Raji (cell line): ENCODE measurements around the gene SREBF1.

ENCODE experiments used
- POLR2A ChIP-seq: IDR thresholded peaks from 2 replicates; pipeline ENCODE4 v1.6.1; 2011; ENCODE audit warnings: low read depth, low read length, control low read depth; ENCODE audit not compliant: insufficient read depth

The SREBF1 gene

DNA sequence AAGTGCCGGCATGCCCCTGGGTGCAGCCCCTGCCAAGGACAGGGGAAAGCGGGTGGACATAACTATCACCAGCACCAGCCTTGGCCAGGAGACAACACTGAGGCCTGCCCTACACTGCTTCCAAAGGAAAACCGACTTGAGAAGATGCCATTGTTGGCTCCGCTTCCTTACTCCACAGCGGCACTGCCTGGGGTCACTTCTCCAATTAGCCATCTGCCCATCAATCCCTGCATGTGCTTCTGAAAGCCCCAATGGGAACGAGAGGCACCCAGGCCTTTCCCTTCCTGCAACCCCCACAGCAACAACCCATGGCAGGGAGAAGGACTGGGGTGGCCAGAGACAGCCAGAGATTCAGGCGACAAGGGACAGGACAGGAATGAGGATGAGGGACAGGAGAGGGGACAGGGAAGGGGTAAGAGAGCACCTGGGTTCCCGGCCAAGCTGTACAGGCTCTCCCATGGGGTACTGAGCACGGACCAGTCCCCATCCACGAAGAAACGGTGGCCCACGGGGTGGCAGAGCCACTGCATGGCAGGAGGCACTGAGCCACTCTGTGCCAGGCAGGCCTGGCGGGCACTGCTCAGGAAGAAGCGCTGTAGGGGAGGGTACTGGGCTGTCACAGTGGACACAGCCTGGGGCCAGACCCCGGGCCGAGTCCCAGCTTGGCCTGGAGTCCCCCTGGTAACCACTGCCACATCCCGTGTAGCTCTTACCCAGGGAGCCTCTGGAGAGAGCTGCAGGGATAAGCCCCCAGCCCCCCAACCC is 21.2 kb downstream of the SREBF1 start:
- TF ChIP-seq POLR2A: no peak

DNA sequence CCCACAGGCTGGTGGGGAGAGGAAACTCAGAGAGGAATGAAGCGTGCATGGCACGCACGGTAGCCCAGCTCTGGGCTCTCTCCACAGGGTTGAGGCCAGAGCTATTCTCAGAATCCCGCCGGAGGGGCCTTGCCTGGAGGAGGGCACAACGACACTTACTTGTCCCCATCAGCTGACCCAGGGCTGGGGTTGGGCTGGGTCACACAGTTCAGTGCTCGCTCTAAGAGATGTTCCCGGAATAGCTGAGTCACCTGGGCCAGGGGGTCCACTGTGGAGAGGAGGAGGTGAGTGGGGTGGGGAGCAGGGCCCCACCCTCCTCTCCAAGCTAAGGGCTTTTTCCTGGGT is 21.8 kb downstream of the SREBF1 start:
- no peak for TF ChIP-seq POLR2A

DNA sequence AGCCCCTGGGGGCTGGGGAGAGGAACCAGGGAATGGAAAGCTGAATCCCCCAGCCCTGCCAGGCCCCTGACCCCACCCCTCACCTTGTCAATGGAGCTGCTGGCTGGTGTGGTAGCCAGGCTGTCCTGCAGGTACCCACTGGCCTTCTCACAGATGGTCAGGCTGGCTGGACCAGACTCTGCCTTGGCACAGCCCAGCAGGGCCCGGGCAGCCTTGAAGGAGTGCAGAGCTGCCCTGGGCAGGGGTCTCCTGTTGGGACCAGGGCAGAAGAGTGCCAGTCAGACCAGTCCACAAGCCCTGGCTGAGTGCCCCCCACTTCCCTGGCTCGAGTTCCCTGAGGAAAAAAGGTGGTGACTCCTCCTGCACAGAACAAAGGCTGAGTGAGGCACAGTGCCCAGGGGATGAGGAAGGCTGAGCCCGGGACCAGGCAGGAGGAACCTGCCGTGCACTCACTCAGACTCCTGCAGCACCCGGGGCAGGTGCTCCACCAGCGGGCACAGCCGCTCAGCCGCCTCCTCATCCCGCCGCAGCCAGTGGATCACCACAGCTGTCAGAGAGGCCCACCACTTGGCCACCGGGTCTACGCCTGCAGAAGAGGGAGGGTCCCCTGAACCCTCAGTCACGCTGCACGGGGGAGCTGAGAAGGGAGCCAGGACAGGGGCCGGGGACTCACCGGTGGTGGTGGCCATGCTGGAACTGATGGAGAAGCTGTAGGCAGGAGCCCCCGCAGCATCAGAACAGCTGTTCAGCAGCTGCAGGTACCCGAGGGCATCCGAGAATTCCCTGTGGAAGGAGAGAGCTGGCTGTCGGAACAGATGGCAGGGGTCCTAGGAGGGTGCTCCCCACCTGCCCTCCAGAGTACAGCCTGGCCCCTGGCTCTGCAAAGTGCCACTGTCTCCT is 22.4 kb downstream of the SREBF1 start:
- TF ChIP-seq POLR2A: no peak

DNA sequence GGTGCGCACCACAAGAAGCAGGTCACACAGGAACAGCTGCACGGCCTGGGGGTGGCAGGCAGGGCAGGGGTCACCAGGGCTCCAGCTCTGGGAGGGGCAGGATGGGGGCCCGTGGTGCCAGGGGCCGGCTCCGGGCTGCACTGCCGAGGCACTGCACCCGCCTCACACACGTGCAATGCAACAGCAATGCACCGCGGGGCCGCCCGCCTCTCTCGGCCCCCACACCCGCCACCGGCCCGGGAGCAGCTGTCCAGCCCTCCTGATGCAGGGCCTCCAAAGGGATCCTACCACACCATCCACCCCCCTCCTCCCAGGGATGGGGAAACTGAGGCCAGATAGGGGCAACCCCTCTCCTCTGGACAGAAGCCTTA is 23.1 kb downstream of the SREBF1 start:
- no peak for TF ChIP-seq POLR2A

DNA sequence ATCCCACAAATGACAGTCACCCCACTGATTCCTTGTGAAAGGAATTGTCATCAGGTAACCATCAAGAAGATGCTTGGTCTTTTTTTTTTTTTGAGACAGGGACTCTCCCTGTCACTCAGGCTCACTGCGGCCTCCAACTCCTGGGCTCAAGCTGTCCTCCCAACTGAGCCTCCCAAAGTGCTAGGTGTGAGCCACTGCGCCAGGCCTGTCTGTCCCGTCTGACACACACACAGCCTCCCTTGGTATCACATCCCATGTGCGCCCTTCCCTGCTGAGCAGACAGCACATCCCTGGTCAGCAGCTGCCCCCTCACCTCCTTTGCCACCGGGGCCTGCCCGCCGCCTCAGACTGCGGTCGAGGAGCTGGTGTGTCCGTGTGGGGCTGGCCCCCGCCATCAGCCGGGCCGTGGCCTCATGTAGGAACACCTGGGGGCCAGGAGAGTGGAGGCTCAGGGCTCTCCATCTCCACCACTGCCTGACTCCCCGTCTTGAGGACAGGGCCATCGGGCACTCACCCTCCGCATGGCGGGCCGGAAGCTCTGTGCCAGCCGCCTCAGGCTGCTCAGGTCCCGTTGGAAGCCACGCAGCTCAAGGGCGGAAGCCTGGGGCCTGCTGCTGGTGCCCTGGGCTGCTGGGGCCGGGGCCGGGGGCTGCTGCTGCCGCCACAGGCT is 23.6 kb downstream of the SREBF1 start:
- no peak for TF ChIP-seq POLR2A

DNA sequence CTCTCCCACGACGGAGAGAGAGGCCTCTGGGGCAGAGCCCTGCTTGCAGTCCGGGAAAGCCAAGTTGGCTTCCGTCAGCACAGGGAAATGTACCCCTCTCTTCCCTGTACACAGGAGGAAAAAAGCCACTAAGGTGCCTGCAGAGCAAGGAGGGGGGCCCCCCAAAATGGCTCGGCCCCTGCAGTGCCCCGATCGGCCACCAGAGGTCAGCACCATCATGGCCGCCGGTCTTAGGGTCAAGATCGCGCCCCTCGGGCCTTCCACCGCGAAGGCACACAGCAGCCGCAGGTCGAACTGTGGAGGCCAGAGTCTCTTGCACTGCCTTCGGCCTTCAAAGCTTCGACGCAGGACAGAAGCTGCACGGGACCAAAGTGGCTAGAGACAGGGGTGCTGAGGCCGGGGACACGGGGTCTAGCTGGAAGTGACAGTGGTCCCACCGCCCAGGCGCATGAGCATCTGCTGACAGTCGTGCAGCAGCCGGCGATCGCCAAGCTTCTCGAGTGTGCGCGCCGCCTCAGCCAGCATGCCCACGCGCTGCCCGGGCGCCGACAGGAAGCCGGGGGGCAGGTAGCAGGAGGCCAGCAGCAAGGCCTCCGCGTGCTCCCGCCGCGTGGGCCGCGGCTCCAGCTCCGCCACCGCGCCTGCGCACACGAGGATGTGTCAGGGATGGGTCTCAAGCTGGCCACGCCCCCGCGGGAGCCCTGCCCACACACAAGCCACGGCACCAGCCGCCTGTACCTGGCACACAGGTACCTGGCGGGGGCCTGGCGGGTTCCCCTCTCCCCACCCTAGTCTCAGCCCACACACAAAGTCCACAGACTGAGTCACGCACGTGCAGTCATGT is 24.4 kb downstream of the SREBF1 start:
- TF ChIP-seq POLR2A: no peak

DNA sequence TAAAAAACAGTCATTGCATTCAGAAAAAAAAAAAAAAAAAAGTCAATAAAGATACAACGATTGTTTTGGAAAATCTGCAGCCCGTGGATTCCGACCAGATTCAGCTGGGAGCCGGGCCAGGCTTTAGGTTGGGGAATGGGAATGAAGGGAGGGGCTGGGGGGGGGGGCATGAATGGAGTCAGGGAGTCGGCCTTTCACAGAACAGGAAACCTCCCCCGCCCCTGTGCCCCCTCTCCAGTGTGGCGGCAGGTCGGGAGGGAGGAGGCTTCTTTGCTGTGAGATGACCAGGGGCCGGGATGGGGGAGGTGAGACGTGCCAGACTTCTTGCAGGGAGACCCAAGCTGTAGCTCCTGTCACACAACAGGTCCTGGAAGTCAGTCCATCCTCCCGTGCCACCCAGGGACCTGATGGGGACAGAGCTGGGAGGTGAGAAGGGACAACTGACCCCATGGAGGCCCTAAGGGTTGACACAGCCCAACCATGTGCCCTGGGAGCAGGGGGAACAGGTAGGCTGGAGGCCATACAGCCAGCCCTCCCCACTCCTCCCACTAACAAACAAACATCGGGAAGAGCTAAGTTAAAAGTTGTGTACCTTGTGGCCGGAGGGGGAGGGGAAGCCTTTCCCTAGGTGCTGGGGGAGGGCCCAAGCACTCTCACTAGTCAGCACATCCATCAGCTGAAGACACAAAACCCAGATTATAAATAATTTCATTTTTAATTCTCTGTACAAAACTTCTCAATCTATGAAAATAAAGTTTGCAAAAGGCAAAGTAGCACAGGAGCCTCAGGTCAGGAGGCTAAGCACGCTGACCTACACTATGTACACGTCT is 25.2 kb downstream of the SREBF1 start:
- TF ChIP-seq POLR2A: no peak

DNA sequence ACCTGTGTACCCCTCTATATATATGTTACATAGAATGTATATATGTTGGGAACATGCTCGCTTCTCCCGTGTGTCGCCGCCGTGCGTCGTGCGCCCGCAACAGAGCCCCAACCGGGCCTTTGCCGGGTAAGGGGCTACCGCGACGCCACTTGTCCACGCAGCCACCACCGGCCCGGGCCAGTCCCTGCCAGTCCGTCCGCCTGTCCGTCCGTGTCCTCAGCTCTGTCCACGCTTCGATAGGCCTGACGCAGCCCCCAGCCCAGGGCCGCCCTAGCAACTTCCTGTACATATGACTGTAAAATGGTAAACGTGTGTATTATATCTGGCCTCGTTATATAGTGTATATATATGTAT is 25.9 kb downstream of the SREBF1 start:
- no peak for TF ChIP-seq POLR2A

DNA sequence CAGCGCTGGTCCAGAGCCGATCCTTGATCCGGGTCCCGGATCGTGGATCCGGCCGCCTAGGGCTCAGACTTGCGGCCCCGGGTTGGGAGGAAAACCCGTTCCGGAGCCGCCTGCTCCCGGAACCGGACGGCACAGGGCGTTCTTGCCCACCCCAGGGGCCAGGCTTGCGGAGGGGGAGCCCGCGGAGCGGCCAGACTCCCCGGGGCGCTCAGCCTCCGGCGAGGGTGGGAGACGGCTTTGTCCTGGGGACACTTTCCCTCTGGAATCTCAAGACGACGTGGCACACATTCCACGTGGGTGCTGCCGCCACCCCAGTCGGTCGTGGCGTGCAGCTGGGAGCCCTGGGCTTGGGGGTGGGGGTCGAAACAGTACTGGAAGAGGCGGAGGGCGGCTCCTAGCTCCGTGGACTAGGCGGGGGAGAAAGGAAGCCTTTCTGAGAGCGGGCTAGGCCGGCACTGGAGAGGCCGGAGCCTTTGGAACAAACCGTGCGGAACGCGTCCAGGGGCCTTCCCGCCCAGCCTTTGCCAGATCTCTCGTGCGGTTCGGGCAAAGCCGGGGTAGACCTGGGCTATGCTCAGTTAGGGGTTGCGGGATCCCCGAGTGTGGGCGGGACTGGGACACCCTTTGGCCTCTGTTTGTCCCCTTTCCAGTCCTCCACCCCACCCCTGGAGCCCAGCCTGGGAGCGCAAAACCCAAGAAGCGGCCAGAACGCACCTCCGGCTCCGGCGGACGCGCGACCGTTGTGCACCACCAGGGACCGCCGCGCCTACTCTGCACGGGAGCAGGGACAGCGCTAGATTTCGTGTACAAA is 26.5 kb downstream of the SREBF1 start:
- no peak for TF ChIP-seq POLR2A

DNA sequence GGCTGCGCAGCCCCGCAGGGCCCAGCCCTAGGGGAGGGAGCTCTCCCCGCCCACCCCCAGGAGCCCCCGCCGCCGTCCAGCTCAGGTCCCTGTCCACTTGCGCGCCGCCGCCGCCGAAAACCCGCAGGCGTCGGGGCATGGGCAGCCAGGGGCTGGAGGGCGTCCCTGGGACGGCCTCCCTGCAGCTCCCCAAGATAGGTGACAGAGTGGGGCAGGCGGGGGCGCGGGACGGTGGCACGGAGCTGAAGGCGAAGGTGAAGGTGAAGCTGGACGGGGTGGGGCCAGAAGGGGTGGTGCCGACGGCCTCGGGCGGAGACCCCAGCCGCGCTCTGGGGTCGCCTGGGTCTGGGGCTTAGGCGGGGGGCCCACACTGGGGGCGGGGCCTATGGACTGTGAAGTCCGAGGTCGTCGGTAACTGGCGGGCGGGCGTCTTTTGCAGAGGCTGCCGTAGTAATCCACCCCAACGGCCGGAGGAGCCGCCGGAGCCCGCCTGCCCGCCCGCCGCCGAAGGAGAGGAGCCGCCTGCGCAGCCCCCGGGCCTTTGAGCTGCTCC is 27.2 kb downstream of the SREBF1 start:
- TF ChIP-seq POLR2A: no peak

DNA sequence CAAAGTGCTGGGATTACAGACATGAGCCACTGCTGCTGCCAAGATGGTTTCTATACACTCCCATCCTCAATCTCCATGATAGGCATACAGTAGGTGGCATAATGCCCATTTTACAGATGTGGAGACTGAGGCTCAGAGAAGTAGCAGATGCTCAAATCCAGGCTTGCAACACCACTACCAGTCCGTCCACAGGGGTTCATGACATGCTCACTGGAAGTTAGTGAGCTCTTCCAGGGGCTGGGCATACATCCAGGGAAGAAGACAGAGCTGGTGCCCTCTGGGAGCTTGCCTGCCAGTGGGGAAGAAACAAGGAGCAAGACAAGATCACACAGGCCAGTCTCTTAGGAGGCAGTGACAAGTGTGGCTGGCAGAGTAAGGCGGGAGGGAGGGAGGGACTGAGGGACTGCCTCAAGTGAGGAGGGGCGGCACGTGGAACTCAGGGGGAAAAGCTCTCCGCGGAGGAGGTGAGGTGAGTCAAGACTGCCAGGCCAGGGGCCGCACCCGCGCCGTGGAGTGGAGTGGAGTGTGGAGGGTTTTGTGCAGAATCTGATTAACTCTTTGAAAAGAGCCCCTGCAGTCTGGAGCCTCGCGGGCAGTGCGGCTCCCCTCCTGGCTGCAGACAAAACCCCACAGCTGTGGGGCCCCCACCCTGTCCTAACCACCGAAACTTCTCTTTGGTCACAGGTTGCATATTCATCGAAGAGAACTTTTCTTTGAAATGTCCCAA is 27.9 kb downstream of the SREBF1 start:
- no peak for TF ChIP-seq POLR2A

DNA sequence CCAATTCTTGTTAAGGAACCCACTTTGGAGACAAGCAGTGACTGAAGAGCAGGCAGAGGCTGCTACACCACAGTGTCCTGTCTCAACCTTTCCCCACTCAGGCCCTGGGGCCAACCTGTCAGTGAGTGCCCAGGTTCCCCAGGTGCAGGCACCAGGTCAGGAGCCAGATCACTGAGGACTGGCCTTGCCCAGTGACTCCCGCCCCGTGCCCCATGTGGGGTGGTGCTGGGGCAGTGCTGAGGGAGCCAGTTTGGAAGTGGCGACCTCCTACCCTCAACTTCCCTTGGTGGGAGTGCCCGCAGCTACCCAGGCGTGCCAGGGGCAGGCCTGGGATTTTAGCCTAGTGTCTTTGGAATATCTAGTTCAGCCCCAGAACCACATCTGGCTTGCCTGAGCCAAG is 29.3 kb downstream of the SREBF1 start:
- no peak for TF ChIP-seq POLR2A
